Astrocyte of the cerebellum (primary cell): ENCODE data around the gene SCEL.

Source experiments
- DNase-seq: peaks from one replicate; pipeline ENCODE4 v3.0.0-alpha.2; 2011; ENCODE audit warnings: low read depth
- H3K4me3 ChIP-seq: 2 replicates; pipeline ENCODE4 v1.5.1; 2011; ENCODE audit warnings: mild to moderate bottlenecking, low read depth, low read length, moderate library complexity
- CTCF ChIP-seq: IDR thresholded peaks from 2 replicates; pipeline ENCODE4 v1.5.1; 2012; ENCODE audit warnings: low read length, low read depth, moderate library complexity, mild to moderate bottlenecking; ENCODE audit errors: missing control alignments
- in situ Hi-C: cut with HindIII; loops from 2 replicates; pipeline ENCODE4 v1.10.0; 2017; ENCODE audit warnings: low sequenced_read_pairs

Gene SCEL

GRCh38 chr13:77548095-77548494 lies 12.6 kb downstream of the SCEL start:
- H3K4me3 ChIP-seq, result no peak overlapping the region
- DNase-seq, result no peak
- no peak for TF ChIP-seq CTCF
- in situ Hi-C loops, result no loop called here

- in situ Hi-C loops, result no loop called here
Measured at GRCh38 chr13:77548594-77548993, 13.1 kb downstream of the SCEL start.

GRCh38 chr13:77554069-77554468 lies 18.6 kb downstream of the SCEL start:
- DNase-seq, result no peak
- TF ChIP-seq CTCF, result no peak
- in situ Hi-C loops, result no loop called here
- no peak overlapping the region for H3K4me3 ChIP-seq

More at GRCh38 chr13:77548594-77548993, 13.1 kb downstream of the SCEL start:
- TF ChIP-seq CTCF, result no peak
- H3K4me3 ChIP-seq, result no peak overlapping the region
- no peak for DNase-seq

- no peak overlapping the region for H3K4me3 ChIP-seq
- in situ Hi-C loops, result no loop called here
- DNase-seq, result no peak
- TF ChIP-seq CTCF, result no peak
Measured at GRCh38 chr13:77555246-77555645, 19.7 kb downstream of the SCEL start.

GRCh38 chr13:77558016-77558415 lies 22.5 kb downstream of the SCEL start:
- in situ Hi-C loops, result no loop called here
- H3K4me3 ChIP-seq, result no peak overlapping the region
- no peak for DNase-seq
- TF ChIP-seq CTCF, result no peak

- H3K4me3 ChIP-seq, result no peak overlapping the region
- in situ Hi-C loops, result no loop called here
- TF ChIP-seq CTCF, result no peak
- DNase-seq, result peak; percentile 43
Measured at GRCh38 chr13:77563111-77563510, 27.6 kb downstream of the SCEL start.

GRCh38 chr13:77565635-77566034 lies 30.1 kb downstream of the SCEL start:
- peak; percentile 50 for TF ChIP-seq CTCF
- in situ Hi-C loops, result no loop called here
- peak; percentile 29 for DNase-seq
- H3K4me3 ChIP-seq, result no peak overlapping the region
